Non-pigmented ciliary epithelial cell (primary cell): ENCODE results near the gene USPL1.

Experiments used
- DNase-seq: peaks from one replicate; pipeline ENCODE4 v3.0.0-alpha.2; 2010; ENCODE audit warnings: low read depth

USPL1 gene

GRCh38 chr13:30659980-30660379, 42.3 kb downstream of the USPL1 start:
- no peak for DNase-seq

- DNase-seq, result no peak
These were observed 43.1 kb downstream of the USPL1 start for GRCh38 chr13:30660796-30661195.

DNA sequence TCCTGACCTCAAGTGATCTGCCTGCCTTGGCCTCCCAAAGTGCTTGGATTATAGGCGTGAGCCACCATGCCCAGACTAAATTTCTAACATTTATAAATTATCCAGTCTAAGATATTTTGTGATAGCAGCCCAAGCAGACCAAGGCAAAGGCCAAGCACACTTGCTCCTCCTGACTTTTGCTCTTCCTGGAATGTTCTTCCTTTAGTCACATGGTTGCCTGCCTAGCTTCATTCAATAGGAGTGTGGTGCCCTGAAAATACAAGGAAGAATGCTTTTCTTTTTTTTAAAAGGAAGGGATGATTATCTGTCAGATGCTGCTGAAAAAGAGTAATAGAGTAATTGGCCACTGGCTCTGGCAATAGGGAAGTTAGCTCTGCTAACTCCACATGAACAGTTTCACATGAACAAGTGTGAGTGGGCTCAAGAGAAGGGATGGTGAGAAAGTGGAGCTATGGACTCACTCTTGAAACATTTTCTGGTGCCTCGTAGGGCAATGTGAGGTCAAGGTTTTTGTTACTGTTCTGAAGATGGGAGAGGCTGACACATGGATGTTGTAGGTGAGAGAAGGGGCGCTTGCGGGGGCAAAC, 47.1 kb downstream of the USPL1 start:
- DNase-seq, result no peak

- no peak for DNase-seq
These were observed 47.9 kb downstream of the USPL1 start for GRCh38 chr13:30665638-30666037.

DNA sequence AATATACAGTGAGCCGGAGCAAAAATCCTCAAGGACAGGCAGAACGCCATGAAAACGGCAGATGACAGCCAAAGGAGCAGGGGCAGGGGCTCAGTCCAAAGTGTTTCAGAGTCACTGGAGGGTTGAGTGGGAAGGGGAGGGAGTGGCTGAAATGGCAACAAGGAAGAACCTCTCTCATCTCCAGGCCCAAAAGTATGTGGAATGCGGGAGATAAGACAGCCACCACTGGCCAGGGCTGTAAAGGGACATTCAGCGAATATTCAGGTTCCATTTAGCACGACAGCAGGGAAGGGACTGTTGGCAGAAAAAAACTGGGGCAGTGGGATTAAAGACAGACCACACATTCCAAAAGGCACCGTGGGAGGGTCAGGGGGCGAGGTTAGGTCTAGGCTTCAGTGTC, 48.4 kb downstream of the USPL1 start:
- DNase-seq, result no peak

DNA sequence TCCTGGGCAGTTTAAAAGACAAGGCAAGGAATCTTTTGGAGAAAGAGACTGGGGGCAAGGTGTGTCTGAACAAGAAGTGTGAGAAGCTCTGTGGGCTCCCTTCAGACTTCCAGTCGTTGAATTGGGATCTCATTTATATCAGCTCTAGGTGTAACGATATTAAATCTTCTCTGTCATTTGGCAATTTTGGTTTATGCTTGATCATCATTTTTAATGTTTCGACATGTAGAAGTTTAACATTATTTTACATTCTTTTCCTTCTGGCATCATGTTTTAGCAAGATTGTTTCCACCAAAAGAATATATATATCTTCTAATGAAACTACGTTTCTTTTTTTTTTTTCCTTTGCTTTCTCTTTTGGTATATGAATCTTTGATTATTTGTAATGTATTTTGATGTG, 49.3 kb downstream of the USPL1 start:
- no peak for DNase-seq

GRCh38 chr13:30668312-30668711, 50.6 kb downstream of the USPL1 start:
- no peak for DNase-seq

- DNase-seq, result no peak
These were observed 53.6 kb downstream of the USPL1 start for GRCh38 chr13:30671271-30671815.

- DNase-seq, result no peak
These were observed 56.2 kb downstream of the USPL1 start for GRCh38 chr13:30673669-30674521.

- DNase-seq, result no peak
These were observed 58.0 kb downstream of the USPL1 start for GRCh38 chr13:30675717-30676116.

GRCh38 chr13:30676672-30677071, 59.0 kb downstream of the USPL1 start:
- no peak for DNase-seq

DNA sequence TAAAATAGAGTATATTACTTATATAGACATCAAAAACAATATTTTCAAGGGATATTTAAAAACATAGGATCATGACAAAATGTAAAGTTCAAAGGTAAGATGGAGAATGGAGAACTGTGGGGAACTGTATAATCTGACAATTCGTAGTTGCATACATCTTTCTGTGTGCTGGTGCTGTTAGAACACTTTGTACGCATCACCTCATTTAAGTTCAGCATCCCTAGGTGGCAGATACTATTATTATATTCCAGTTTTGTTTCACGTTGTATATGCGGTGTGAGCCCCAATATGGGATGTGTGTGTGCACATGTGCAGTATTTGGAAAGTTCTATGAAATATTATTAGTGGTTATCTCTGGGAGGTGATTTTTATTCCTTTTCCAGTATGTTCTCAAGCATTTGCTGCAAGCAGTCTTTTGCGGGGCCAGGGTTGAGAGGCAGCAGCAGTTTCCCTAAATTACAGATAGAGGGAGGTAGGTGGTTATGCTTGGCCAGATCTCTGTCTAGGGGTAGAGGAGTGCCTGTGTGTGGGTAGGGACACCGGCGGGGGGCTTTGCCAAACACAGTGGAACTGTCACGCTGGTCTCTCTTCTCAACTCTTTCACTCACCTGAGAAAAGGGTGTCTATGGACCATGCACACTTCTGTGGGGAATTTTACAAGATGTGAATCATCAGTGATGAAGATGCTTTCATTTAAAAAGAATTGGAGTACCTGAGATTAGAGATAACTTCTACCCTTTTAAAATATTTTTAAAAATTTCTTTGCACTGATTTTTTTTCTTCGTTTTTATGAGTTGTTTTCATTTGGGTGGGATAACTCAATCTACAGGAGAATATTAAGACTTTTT, 62.0 kb downstream of the USPL1 start:
- no peak for DNase-seq

- DNase-seq, result no peak
These were observed 64.1 kb downstream of the USPL1 start for GRCh38 chr13:30681843-30682242.

DNA sequence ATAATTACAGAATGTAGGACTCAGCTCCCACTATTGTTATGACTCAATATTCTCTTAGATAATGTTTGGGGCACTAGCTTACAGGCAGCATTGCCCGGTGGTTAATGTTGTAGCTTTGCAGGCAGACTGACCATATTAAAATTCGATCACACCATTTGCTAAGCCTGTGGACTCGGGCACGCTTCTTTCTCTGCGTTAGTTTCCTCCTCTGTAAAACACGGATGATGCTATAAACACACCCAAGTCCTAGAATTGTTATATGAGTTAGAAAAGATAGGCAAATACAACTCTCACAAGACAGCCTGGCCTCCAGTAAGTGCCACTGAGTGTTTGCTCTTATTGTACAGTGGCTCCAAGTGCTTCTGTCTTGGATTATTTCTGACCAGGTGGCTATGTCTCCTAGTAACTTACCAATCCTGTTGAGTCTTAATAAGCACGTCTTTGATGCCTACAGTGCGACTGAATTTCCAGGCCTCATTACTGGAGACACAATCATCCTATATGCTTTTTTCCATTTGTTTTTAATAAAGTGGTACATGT, 67.7 kb downstream of the USPL1 start:
- DNase-seq, result no peak

DNA sequence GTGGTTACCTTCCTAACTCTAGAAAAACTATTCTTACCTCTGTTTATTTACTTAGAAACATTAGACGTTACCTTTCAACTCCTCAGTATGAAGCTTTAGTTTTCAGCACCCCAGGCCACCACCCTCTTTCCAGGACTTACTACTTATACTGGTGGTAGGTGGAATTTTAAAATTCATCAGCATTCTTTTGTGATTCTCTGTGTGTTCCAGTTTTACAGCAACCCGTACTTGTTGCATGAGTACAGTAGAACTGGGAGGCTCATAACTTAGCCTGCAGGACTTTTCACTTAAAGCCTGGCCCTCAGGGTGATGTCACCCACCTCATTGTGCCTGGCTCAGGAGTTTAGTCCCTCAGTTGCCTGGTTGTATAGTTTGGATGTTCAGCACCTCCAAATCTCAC, 68.3 kb downstream of the USPL1 start:
- DNase-seq, result no peak

GRCh38 chr13:30687601-30688000, 69.9 kb downstream of the USPL1 start:
- no peak for DNase-seq

DNA sequence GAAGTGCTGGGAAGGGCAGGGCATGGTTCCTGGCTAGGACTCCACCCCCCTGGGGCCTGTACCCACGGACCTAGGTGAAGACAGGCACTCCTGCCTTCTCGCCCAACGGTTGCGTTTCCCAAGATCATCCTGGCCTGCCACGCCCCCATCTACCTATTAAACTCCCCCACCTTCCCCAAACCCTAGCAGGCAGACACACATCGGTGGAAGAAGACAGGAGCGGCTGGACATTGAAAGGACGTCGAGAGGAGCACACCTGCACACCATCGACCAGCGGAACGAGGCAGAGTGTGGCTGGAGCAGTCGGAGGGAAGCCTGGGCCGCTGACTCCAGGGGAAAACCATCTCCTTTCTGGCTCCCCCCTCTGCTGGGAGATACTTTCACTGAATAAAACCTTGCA, 72.0 kb downstream of the USPL1 start:
- DNase-seq, result no peak

DNA sequence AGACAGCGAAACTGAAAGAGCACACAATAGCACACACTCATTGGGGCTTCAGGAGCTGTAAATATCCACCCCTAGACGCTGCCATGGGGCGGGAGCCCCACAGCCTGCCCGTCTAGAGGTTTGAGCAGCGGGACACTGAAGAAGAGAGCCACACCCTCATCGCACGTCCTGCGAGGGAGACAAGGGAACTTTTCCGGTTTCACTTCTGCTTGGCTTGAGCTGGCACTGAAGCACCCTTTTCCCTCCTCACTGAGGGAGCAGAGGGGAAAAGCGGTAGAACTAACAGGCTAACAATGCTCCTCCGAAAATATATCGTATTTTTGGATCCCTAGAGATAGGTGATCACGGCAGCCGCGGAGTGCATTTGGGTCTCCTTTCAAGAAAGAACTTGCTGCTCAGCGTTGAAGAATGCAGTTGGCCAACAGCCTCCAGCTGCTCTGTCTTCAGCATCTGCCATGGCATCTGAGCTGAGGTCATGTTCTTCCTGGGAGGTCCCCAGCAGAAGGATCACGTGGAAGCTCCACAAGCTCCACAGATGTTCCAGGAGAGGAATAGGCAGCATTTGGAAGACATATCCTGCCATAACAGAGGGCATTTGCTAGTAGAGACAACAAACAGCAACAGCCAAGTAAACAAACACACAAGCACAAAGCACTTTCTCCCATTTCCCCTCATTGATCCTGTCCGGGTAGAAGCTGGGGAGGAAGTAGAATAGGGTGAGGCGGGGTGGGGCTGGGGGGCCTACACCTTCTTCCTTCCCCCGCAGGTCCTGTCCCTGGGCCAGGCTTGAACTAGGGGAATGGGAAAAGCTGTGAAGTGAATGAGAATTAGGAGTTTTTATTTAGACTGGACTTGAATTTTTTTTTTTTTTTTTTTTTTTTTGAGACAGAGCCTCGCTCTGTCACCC, 72.8 kb downstream of the USPL1 start:
- peak; percentile 92 for DNase-seq

DNA sequence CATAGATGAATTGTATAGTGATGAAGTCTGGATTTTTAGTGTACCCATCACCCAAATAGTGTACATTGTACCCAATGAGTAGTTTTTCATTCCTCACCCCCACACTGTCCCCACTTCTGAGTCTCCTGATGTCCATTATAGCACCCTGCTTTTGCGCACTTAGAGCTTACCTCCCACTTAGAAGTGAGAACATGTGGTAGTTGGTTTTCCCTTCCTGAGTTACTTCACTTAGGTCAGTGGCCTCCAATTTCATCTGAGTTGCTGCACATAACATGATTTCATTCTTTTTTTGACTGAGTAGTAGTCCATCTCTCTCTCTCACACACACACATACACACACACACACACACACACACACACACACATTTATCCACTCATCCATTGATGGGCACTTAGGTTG, 74.4 kb downstream of the USPL1 start:
- DNase-seq, result no peak

GRCh38 chr13:30696278-30697176, 78.8 kb downstream of the USPL1 start:
- DNase-seq, result no peak
